HUDEP-2 (cell line): ENCODE results near the gene RASAL2.
"Not testable (repeated sequence)": the region's sequence is repeated elsewhere in the genome, so short reads cannot be mapped to it uniquely, and the experiment has no call there.

ENCODE experiments used
- DNase-seq, 76 experiments: peaks; one replicate each; lab custom pipeline; 2025; ENCODE audit not compliant: unreplicated experiment in 76 of 76; lab: John Stamatoyannopoulos, UW

Gene RASAL2

GRCh38 chr1:178151831-178152230 is 57.9 kb downstream of the RASAL2 start:
- DNase-seq, result no peak

- no peak for DNase-seq
These were observed 61.8 kb downstream of the RASAL2 start for GRCh38 chr1:178155481-178156255.

GRCh38 chr1:178160736-178161475 is 67.0 kb downstream of the RASAL2 start:
- DNase-seq, result no peak

- no peak for DNase-seq
These were observed 67.6 kb downstream of the RASAL2 start for GRCh38 chr1:178161516-178161915.

GRCh38 chr1:178165196-178165595 is 71.3 kb downstream of the RASAL2 start:
- no peak for DNase-seq

- no peak for DNase-seq
These were observed 72.6 kb downstream of the RASAL2 start for GRCh38 chr1:178166429-178167024.

- no peak for DNase-seq
These were observed 74.6 kb downstream of the RASAL2 start for GRCh38 chr1:178168536-178168935.

GRCh38 chr1:178169649-178170048 is 75.7 kb downstream of the RASAL2 start:
- no peak for DNase-seq

DNA sequence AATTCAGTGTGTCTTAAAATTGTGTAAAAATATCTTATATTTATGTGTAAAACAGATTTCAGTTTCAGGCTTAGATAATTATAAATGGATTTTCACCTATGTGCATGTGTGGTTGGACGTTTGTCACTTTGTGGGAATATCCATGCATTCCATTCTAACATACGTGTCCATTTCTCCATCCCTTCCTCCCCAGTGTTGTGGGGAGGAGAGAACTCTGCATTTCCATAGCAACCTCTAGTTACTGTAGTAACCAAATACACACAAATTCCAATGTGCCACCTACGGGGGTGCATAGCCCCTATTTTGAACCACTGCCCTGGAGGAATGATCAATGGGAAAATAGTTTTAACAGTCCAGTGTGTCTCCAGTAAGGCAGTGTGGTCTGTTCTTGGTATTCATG is 79.0 kb downstream of the RASAL2 start:
- DNase-seq, result no peak

DNA sequence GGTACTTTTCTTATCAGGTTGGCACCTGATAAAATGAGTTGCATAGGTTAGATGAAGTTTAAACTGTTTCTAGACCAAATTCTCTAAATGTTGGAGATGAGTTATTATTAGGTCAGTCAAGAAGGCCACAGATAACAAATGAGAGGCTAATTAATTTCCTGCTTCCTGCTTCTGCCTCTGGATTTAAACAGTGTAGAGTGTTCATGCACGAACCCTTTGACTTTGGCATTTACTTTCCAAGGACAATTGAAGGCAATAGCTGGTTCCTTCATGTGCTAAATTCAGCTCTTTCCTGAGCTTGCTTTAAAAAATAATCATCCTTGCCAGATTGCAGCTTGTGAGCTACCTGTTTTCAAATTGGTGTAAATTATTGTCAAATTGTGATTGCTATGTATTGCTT is 80.6 kb downstream of the RASAL2 start:
- no peak for DNase-seq

DNA sequence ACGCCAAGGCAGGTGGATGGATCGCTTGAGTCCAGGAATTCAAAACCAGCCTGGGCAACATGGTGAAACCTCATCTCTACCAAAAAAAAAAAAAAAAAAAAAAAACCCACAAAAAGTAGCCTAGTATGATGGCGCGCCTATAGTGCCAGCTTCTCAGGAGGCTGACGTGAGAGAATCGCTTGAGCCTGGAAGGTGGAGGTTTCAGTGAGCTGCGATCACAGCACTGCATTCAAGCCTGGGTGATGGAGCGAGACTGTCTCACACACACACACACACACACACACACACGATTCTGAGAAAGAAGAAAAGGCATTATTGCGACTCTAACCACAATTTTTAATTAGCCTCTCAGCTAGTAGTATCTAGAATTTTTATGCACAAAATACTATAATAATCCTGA is 86.5 kb downstream of the RASAL2 start:
- no peak for DNase-seq

DNA sequence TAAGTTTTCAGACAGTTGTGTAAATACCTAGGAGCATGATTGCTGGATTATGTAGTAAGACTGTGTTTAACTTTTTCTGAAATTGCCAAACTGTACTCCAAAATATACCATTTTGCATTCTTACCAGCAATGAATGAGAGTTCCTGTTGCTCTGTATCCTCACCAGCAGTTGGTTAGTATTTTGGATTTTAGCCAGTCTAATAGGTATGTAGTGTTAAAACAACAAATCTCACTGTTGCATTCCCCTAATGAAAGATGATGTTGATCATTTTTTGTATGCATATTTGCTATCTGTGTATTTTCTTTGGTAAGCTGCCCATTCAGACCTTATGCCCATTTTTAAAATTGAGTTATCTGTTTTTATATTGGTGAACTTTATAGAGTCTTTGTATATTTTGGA is 89.9 kb downstream of the RASAL2 start:
- DNase-seq, result no peak

GRCh38 chr1:178188306-178188705 is 94.4 kb downstream of the RASAL2 start:
- DNase-seq, result no peak

GRCh38 chr1:178189814-178190213 is 95.9 kb downstream of the RASAL2 start:
- DNase-seq, result peak in 28 of 76 experiments; percentile 1 to 34 (median 12)

- DNase-seq, result no peak
These were observed 97.0 kb downstream of the RASAL2 start for GRCh38 chr1:178190881-178191280.

DNA sequence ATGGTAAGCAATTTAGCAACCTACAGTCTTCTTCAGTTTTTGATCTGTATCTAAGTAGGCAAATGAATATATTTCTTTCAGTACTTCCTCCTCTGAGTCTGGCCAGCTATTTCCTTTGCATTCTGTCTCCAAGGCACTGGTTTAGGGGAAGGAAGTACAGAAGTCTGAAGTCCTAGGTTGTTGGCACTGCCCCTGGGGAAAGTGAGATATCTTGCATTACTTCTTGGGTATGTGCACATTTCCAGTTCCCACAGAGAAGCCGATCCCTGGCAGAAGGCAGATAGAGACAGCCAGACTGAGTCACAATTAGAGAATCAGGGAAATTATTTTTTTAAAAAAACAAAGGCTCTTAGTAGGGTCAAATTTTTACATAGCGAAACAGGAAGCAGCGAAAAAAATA is 98.8 kb downstream of the RASAL2 start:
- DNase-seq, result peak in 1 of 76 experiments; percentile 9

- no peak for DNase-seq
These were observed 102.7 kb downstream of the RASAL2 start for GRCh38 chr1:178196631-178197030.

GRCh38 chr1:178202095-178202494 is 108.2 kb downstream of the RASAL2 start:
- not testable (repeated sequence) for DNase-seq

DNA sequence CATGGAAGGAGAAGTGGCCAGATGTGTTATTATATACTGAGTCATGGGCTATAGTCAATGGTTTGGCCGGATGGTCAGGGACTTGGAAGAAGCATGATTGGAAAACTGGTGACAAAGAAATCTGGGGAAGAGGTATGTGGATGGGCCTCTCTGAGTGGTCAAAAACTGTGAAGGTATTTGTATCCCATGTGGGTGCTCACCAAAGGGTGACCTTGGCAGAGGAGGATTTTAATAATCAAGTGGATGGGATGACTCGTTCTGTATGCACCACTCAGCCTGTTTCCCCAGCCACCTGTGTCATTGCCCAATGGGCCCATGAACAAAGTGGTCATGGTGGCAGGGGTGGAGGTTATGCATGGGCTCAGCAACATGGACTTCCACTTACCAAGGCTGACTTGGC is 108.6 kb downstream of the RASAL2 start:
- not testable (repeated sequence) for DNase-seq

DNA sequence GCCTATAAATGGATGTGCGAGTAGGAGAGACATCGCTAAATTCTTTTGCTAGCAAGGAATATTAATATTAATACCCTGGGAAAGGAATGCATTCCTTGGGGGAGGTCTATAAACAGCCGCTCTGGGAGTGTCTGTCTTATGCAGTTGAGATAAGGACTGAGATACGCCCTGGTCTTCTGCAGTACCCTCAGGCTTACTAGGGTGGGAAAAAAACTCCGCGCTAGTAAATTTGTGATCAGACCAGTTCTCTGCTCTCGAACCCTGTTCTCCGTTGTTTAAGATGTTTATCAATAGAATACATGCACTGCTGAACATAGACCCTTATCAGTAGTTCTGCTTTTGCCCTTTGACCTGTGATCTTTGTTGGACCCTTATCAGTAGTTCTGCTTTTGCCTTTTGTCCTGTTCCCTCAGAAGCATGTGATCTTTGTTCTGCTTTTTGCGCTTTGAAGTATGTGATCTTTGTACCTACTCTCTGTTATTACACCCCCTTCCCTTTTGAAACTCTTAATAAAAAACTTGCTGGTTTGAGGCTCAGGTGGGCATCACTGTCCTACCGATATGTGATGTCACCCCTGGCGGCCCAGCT is 114.5 kb downstream of the RASAL2 start:
- DNase-seq, result peak in 2 of 76 experiments; percentile 6 to 13

DNA sequence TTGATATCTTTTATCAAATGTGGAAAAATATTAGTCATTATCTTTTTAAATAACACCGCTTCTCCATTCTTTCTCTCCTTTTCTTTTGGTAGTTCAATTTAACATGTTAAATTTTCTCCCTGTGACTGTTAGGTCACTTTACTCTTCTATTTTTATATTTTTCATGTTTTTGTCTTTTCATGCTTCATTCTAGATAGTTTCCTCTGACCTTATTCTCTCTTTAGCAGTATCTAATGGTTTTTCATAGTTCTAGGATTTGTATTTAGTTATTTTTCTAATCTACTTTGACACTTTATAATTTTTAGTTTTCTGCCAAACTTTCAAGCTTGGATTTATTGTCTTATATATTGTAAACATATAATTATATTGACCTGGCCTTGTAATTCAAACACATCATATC is 116.0 kb downstream of the RASAL2 start:
- no peak for DNase-seq
